HT1080 (cell line): Measurements from ENCODE around the gene TSPYL1. TPM values are rescaled to one million over a fixed set of nuclear protein-coding genes. Genes with fewer than 3 reads are reported as not detected.

ENCODE experiments used
- total RNA-seq: library from RNA; depleted of rRNA; stranded (reverse); fragments of >200 nt; shearing (Covaris generic); gene quantifications from 2 replicates; pipeline ENCODE4 v1.2.3, GENCODE V29; 2014; rRNA removed

The TSPYL1 gene
- total RNA-seq, 1 experiment from 2014 or later = 57.4 TPM

Other genes with a start within 250 kb of the TSPYL1 start
- under 0.01 and 0.02 TPM in 2 replicates for gene FRK, start 219.0 kb downstream of the TSPYL1 start, total RNA-seq
- 10.0 and 19.9 TPM in 2 replicates for gene NT5DC1, start 179.1 kb downstream of the TSPYL1 start, total RNA-seq
- not detected in 2 replicates for gene COL10A1, start 153.8 kb downstream of the TSPYL1 start, total RNA-seq
- gene TSPYL4, start 25.9 kb downstream of the TSPYL1 start, total RNA-seq = 8.4 and 10.4 TPM in 2 replicates
- gene DSE, start 91.0 kb upstream of the TSPYL1 start, total RNA-seq = 38.6 and 44.3 TPM in 2 replicates
- gene CALHM6, start 181.4 kb upstream of the TSPYL1 start, total RNA-seq = 0.31 TPM in 1 of 2 replicates, not detected in the other
- gene CALHM5, start 231.7 kb upstream of the TSPYL1 start, total RNA-seq = 1.0 and 1.3 TPM in 2 replicates